HG02885 (cell line): Measurements from ENCODE around the gene MINPP1.
"Not testable (repeated sequence)": the region's sequence is repeated elsewhere in the genome, so short reads cannot be mapped to it uniquely, and the experiment has no call there.

Experiments
- ATAC-seq: cut with Tn5 transposase; IDR thresholded peaks from one replicate; pipeline ENCODE4 v1.9.1; 2021; ENCODE audit warnings: mild to moderate bottlenecking; ENCODE audit not compliant: unreplicated experiment, poor library complexity

The MINPP1 gene

DNA sequence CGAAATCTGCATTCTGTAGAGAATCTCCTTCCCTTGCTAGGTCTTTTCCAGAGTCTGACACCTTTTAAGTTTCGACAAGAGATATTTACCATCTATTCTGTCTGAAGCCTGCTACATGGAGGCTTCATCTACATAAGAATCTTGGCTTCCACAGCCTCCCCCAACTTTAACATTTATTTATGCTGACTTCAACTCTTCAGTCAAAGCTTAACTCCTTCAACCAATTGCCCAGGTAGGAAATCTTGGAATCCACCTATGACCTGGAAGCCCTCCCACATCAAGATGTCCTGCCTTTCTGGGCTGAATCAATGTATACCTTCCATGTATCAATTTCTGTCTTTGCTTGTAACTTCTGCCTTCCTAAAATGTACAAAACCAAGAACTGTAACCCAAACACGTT lies 54.7 kb downstream of the MINPP1 start:
- no peak for ATAC-seq

DNA sequence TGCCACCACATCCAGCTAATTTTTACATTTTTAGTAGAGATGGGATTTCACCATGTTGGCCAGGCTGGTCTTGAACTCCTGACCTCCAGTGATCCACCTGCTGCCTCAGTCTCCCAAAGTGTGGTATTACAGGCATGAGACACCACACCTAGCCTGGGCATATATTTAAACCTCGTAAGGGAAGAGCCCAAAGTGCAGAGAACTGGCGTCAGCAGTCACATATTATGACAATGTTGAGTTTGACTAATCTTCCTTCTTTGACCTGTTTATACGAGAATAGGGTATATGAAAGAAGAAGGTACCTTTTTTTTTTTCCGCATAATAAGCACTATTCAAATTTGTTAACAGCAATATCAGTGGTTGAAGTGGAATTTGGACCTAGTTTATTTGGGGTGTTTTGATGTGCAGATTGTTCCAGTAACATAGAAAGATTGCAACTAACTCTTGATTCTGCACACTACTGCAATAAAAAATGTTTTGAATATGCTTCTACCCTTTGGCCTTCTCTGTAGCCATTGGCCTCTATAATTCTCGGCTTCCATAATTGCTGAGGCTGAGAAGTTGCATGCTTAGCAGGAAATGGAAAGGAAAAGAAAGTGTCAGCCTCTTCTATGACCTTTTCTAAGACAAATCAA lies 55.9 kb downstream of the MINPP1 start:
- no peak for ATAC-seq

DNA sequence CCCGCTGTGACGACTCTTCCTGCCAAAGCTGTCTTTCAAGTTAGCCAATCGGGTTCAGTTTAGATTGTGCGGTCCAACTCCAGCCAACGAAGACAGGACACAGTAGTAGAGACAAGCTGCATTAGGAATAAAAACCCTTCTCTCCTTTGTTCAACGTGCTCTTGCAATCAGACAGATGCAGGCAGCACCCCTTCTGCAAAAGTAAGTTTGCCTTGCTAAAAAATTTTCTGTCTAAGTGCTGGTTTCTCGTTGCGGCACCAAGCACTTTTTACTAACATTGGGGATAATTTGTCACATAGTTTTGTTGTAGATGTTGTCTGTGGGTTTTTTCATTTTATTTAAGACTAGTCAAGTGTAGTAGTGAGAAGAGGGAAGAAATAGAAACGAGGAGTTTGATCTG lies 58.1 kb downstream of the MINPP1 start:
- no peak for ATAC-seq

DNA sequence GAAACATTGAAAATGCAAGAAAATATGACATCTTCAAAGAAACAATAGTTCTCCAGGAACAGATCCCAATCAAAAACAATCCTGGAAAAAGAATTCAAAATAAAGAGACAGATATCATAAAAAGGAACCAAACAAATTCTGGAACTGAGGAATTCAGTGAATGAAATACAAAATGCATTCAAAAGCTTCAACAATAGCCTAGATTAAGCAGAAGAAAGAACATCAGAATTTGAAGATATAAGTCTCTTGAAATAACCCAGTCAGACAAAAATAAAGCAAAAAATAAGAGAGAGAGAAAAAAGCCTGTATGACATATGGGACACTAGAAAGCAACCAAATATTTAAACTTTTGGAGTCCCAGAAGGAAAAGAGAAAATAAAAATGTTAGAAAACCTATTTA lies 60.3 kb downstream of the MINPP1 start:
- no peak for ATAC-seq

DNA sequence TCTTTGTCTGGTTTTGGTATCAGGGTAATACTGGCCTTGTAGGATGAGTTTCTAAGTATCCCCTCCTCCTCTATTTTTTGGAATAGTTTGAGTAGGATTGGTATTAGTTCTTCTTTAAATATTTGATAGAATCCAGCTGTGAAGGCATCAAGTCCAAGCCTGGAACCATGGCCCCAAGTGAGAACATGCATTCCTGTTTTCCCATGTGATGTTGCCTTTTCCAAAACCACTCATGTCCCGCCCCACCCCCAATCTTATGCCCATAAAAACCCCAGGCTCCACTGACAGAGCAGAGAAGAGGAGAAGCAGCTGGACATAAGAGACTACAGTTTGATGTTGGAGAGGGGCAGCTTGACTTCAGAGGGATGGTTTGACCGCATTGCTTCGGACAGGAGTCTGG lies 71.2 kb downstream of the MINPP1 start:
- ATAC-seq = no peak

DNA sequence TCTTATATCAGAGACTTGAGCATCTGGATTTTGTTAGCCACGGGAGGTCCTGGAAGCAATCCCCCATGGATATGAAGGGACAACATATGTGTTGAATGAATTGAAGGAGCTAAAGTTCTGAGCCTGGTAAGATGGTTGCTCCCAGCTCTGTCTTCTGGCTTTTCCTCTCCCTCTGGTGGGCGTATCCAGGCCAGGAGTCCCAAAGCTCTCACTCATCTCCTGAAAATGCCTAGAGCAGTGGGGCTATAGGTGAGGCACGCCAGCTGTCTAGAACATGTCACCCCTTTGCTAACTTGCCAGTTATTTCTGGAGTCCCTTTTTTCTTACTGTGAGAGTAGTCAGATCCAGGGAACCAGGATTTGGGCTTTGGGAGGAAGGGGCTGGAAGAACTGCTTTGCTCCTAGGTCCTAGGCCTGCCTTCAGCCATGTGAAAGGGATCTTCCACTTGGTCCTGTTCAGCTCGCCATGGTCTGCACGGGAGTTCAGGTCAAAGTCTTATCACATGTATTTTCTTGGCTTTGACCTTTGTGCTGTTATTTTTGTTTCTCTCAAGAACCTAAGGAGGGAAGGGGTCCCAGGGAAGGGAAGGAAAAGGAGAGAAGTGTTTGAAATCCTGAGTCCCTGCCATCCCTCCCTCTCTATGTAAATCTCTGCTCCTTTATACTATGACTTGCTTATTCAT lies 73.6 kb downstream of the MINPP1 start:
- no peak for ATAC-seq

DNA sequence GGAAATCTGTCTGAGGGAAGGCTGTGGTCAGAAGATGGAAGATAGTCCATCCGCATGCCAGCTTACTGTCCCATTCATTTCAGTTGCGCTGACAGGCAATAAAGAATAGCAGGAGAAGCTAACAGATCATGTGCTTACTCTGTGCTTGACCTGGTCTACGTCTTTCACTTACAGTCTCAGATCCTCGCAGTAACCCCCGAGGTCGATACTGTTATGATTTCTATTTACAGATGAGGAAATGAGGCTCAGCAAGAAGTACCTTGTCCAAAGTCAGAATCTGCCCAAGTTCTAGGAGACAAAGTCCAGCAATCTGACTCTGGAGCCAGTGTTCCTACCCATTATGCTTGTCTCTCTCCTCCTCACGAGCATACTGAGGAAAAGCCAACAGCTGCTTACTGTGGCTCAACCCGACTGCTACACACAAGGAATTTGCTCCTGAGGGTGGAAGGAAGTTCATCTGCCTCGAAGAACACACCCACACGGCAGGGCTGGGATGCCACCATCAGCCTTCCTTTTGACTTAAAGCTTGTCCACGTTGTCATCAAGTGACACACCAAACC lies 74.2 kb downstream of the MINPP1 start:
- ATAC-seq = no peak

DNA sequence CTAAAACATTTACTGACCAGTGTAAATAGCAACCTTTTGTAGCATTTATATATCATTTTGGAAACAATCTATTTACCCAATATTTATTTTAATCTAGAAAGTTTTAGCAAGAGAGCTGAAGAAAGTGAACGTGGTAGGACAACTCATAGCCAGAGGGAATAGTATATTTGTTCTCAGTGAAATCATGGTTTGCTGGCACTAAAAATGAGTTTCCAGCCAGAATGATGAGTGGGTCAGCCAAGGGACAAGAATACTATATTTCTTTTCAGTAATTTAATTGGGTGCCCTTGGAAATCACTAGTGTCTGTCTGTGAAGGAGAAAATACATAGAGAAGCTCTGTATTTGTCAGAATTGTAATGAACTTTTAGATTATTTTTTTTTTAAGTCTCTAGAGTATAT lies 74.9 kb downstream of the MINPP1 start:
- no peak for ATAC-seq

DNA sequence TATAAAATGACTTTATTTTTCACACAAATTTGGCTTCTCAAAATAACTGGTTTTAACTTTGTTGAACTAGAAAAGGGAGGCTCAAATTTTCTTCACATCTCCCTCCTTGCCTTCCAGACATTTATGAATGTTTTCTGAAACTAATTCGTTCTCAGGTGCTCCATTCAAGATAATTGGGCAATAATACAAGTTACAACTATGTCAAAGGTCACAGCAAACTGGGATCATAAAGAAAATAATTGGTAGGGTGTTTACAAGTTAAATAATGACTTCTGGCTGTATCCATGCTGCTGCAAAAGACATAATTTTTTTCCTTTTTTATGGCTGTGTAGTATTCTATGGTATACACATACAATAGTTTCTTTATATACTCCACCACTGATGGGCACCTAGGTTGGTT lies 75.3 kb downstream of the MINPP1 start:
- ATAC-seq = no peak

DNA sequence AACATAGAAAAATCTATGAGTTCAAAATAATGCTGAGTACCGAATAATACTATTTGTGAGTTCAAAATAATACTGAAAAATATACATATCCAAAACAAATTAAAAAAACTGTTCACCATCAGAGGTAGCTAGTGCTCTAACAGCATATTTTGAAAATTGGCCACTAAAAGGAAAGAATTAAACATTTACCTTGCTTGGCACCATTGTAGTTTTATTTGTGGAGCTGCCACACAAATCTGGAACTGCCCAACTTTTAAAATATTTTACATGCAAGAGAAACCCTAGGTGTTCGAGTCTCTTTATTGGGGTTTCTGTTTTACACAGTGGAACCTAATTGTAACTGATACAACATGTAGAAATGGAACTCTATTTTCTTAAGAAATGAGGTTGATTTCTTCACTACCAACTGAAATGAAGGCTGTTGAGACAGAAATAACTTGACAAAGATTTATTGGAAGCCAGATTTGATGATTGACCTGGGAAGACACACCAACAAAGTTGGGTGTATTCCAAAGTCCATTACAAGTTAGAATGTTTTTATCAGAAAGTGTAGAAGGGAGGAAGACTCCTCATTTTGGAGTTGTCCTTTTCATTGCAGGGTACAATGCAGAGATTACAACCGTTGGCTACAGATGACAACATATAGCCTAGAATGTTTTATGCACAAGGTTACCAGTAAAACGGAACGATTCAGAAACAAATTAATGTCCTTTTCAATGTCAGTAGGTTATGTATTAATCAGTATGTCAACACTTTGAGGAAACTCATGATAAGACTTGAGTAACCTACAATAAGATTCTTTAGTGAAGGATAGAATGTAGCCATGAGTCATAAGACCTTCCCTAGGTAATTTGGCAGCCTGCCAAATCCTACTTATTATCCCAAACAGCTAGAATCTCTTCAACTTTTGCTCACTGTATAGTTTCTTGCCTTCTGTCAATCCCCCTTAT lies 81.1 kb downstream of the MINPP1 start:
- ATAC-seq = no peak

DNA sequence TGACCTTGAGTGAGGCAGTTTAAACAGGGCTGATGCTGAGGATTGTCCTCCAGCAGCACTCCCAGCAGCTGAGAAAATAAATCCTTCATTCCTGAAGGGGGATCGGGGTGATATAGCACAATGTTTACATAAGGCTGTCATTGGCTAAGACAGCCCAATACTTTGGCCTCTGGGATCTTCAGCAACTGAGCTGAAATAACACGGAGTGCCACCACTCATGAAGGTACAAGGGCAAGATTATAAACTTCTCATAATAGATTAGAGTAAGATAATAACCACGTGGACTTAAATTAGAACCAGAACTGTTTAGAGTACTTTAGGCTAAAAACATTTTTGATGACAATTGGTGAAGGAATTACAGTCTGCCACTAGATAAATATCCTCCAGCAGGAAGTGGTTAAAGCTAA lies 85.0 kb downstream of the MINPP1 start:
- no peak for ATAC-seq

DNA sequence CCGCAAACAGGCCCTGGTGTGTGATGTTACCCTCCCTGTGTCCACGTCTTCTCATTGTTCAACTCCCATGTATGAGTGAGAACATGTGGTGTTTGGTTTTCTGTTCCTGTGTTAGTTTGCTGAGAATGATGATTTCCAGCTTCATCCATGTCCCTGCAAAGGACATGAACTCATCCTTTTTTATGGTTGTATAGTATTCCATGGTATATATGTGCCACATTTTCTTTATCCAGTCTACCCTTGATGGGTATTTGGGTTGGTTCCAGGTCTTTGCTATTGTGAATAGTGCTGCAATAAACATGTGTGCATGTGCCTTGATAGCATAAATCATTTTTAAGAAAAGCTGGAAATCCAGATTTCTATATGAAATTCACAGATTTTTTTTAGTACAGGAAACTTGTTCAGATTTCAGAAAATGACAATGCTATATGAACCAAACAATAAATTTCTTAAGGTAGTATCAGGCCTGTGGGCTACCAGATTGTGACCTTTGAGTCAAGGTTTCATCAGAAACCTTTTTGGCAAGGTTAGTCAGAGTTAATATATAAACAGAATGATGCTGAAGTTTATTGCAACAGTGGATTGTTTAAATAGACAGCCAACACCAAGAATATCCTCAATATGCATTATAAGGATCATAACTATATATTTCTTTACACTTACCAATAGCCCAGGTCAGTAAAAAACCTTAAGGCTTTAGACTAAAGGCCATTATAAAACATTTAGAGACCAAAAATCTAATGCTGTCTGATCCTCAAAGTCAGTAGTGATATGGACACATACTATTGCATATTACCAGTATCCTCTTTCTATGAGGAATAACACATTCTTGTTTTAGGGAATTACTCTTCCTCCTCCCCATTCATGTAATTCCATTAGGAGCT lies 86.3 kb downstream of the MINPP1 start:
- no peak for ATAC-seq

DNA sequence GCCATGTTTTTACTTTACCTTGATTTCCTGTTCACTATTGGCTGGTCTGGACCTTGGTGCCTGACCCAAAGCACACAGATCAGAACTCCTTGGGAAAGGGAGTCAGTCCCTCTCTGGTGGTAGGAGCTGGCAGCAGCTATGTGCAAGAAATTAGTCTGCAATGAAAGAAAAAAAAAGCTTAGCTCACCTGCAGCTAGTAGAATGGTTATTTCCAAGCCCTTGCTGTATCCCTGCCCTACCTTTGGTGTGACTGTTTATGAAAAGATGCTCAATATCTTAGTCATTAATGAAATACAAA lies 86.8 kb downstream of the MINPP1 start:
- ATAC-seq = no peak

DNA sequence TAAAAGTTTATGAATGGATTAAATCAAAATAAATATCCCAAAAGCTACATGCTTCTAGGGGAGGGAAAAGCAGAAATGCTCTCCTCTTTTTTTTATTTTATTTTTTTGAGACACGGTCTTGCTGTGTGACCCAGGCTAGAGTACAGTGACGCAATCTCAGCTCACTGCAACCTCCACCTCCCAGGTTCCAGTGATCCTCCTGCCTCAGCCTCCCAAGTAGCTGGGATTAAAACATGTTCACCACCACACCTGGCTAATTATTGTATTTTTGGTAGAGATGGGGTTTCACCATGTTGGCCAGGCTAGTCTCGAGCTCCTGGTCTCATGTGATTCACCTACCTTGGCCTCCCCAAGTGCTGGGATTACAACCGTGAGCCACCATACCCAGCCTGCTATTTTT lies 88.2 kb downstream of the MINPP1 start:
- not testable (repeated sequence) for ATAC-seq

DNA sequence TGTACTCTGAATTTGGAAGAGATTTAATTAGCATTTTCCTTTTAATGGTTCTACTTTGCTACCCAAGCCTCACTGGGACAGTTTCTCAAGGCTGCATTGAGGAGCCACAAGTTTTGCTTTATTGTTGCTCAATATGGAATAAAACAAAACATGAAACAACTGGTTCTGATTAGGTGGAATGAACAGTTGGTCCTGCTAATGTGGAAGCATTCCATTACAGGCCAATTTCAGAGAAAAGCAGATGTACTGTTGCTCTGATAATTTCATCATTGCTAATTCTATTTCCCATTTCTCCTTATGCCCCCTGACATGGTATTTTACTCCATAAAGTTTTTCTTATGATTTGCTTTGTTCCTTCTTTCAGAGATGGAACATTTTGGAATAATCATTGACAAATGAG lies 89.0 kb downstream of the MINPP1 start:
- ATAC-seq = no peak

DNA sequence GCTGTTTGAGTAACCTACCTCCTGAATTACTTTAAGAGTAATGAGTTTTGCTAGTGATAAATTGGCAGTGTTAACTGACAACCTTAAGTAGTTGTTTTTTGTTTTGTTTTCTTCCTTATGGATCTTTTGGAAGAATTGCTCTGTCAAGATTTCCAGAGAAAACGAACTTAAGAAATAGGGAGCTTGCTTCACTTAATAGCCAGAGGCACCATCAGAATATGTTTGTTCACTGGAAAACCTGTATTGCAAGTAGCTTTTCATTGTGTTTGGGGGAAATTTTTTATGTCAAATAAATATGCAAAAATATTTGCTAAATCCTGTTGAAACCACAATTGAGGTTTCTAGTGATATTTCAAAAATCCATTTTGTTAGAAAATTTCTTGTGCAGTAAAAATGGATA lies 89.5 kb downstream of the MINPP1 start:
- ATAC-seq = no peak

DNA sequence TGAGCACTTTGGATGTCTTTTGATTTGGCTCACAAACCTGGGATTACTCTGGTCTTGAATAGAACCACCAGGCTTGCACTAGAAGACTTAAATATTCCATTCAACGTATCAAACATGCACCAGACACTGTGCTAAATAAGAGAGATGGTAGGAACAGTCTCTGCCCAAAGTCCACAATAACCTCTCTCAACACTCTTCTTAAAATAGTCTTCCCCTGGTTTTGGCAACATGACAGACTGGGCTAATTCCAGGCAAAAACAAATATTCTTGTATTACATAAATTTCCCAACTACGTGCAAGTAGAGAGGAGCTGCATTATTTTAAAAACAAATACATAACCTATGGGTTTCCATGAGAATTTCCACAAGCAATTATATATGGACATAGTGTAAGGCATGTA lies 90.2 kb downstream of the MINPP1 start:
- no peak for ATAC-seq

DNA sequence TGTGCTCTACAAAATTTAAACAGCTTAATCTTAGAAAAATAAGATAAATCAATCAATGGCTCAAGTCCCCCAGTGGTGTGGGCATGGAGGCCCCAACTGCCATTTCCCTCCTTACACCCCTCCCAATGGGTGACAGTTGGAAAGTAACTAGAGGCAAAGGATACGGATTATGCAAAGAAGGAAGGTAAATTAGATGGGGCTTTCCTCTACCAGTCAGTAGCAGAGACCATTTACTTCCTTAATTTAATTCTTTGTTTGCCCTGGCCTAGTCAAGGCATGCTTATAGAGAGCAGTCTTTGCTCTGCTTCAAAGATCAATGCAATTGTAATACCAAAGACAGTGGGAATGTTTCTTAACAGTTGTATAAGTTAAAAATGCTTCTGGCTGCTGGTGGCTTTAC lies 91.7 kb downstream of the MINPP1 start:
- ATAC-seq = no peak

DNA sequence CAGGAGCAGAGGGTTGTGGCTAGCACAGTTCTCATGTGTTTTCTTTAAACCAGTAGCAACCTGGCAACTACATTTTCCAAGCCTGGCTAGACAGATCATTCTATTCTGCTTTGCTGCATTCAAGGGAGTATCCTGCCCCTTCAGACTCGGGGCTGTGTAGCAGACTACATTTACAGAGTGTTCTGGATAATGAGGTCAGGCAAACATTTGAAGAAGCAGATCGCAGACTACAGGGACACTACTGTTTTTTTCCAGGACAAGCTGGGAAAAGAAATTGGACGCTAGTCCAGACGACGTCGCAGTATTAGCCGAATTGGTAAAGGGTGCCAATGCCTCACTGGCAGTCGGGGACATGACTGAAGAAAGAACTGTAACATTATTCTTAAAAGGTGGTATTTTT lies 94.0 kb downstream of the MINPP1 start:
- no peak for ATAC-seq

DNA sequence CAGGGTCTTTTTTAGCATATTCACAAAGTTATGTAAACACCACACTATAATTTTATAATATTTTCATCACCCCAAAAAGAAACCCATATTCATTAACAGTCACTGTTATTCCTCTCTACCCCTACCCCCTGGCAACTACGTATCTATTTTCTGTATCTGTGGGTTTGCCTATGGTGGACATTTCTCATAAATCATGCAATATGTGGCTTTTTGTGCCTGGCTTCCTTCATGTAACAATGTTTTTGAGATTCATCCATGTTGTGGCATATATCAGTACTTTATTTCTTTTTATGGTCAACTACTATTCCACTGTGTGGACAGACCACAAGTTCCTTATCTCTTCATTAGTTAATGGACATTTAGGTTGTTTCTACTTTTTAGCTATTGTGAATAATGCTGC lies 95.9 kb downstream of the MINPP1 start:
- ATAC-seq = no peak
